Measurements from ENCODE around the gene FNDC10. TPM values are rescaled to one million over a fixed set of nuclear protein-coding genes. Genes with fewer than 3 reads are reported as not detected.

FNDC10 gene
- total and polyA plus RNA-seq, 2 donors (not counting 3 experiments of a cell fraction or from before 2014, with no cell fraction given) = 1.5 to 2.3 TPM

DNA sequence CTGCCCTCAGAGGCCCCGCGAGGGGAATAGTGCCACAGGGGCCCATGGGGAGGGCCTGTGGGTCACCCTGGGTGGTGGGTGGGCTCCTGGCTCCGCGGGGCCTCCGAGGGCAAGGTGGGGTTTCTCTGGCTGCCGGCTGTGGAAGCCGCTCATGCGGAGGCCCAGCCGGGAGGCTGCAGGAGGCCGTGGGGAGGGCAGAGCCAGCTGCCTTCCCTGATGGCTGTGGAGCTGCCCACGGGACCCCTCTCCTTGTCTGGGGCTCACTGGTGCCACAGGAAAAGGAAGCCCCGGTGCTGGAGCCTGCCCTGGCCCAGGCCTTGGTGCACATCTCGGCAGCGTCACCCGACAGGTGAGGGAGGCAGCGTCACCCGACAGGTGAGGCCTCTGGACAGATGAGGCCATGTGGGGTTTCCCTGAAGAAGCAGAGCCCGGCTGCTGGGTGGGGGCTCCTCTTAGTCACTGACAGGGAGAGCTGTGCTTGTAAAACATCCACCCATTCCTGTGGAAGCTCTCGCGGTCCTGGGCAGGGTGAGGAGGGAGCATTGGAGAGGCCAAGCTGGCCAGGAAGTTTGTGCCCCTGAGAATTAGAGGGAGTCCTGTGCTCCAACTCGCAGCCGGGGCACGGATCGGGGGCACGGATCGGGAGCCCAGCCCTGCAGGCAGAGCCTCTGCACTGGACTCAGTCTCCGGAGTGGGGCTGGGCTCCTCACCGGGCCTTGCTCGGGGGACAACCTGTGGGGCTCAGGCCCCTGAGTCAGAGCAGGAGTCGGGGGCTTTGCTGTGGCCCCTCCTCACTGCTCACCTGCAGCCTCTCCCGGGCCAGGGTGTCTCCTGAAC is 21.5 kb upstream of the FNDC10 start:
- DNase-seq (ENCODE audit: low read depth, low spot score) = no peak
- H3K4me2 ChIP-seq (ENCODE audit: insufficient read depth, low read length) = no peak overlapping the region
- H4K20me1 ChIP-seq (replicated peaks; ENCODE audit: control insufficient read depth, extremely low read depth, insufficient read depth, low read length) = no peaks in the 10 kb centered on the region
- no peak overlapping the region for H3K4me3 ChIP-seq (replicated peaks in 1 of 3; ENCODE audit: insufficient read depth in 1 of 3, low read depth in 1 of 3, low read length in 3 of 3)
- dilution Hi-C loops (cut with MboI; ENCODE audit: extremely low pct_ligation_motif_present, low sequenced_read_pairs) (no loop called here), intact Hi-C loops (cut with micrococcal nuclease) (no loop called here)
- no peak overlapping the region for H2AFZ ChIP-seq (ENCODE audit: low read depth, low read length)
- no peaks in the 10 kb centered on the region for H3K9me1 ChIP-seq (replicated peaks; ENCODE audit: control insufficient read depth, extremely low read depth, insufficient read depth, low read length)
- CTCF ChIA-PET = interaction anchor here (1.3 kb wide), 1 partner anchor 18 kb away, joined by 5 read pairs; no protein-coding TSS in a partner anchor
- TF ChIP-seq JUN (IDR thresholded peaks at IDR 0.05; ENCODE audit: borderline replicate concordance, insufficient read depth, insufficient read length, low read depth) = no peak
- TF ChIP-seq FOS (IDR thresholded peaks at IDR 0.05; ENCODE audit: borderline replicate concordance, insufficient read depth, low read length) = no peak
- no peak for TF ChIP-seq POLR2AphosphoS5 (IDR thresholded peaks at IDR 0.05; ENCODE audit: insufficient read depth, low read depth, low read length)
- H3K4me1 ChIP-seq (ENCODE audit: control insufficient read depth, extremely low read depth, insufficient read depth, low read length) = peaks cover 4% of the 10 kb centered on the region
- H3K36me3 ChIP-seq (ENCODE audit: control insufficient read depth in 2 of 2, extremely low read depth in 1 of 2, insufficient read depth in 2 of 2, low read length in 2 of 2) = peaks cover 0 to 2% of the 10 kb centered on the region in 2 experiments
- POLR2A ChIA-PET = no interaction called here
- no TSS peak for BruUV-seq (replicated peaks)
- peaks cover 2% of the 10 kb centered on the region for H3K79me2 ChIP-seq (ENCODE audit: control insufficient read depth, insufficient read depth, low read length)
- no peaks in the 10 kb centered on the region for H3K9me3 ChIP-seq (replicated peaks; ENCODE audit: control insufficient read depth, insufficient read depth, low read length)
- no peak overlapping the region for H3K9ac ChIP-seq (replicated peaks; ENCODE audit: extremely low read depth, insufficient read depth, low read length)
- no peak for FAIRE-seq
- H3K27ac ChIP-seq (ENCODE audit: insufficient read depth, low read depth, low read length) = no peak overlapping the region
- H3K27me3 ChIP-seq (ENCODE audit: control insufficient read depth in 2 of 2, insufficient read depth in 2 of 2, low read length in 2 of 2) = no peaks in the 10 kb centered on the region

DNA sequence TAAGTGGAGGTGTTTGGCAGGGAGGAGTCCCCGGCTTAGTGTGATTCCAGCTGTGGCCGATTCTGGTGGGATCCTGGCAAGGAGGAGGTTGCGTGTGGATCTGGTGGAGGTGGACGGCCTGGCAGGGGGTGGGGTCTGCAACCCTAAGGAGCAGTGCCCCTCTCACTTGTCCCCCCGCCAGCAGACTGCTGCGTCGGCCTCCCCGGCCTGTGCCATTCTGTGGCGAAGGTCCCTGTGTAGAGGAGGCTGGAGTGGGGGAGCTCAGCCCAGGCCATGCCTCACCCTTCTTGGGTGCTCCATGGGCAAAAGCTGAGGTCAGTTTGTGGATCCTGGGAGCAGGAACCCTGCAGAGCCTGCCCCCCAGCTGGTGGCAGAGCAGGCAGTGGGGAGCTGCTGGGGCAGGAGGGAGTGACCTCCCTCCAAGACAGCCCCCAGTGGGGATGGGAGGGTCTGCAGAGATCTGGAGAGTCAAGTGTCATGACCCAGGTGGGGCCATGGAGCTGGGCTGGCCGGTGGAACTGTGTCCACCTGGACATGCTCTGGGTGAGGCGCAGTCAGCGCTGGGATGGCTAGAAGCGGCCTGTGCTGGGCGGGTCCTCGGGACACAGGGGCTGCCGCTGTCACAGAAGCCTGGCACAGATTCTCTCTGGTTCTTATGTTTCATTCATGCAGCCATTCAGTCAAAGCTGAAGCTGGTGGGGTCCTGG is 20.7 kb upstream of the FNDC10 start:
- TF ChIP-seq MYC (IDR thresholded peaks at IDR 0.05; ENCODE audit: low read depth, low read length) (no peak), GATA2 (IDR thresholded peaks at IDR 0.05; ENCODE audit: insufficient read depth, insufficient read length, low read depth, low read length) (no peak), POLR2AphosphoS5 (IDR thresholded peaks at IDR 0.05; ENCODE audit: insufficient read depth, low read depth, low read length) (no peak), FOS (IDR thresholded peaks at IDR 0.05; ENCODE audit: borderline replicate concordance, insufficient read depth, low read length) (no peak), EZH2 (IDR thresholded peaks at IDR 0.05; ENCODE audit: borderline replicate concordance, low read depth, low read length, severe bottlenecking) (no peak), JUN (IDR thresholded peaks at IDR 0.05; ENCODE audit: borderline replicate concordance, insufficient read depth, insufficient read length, low read depth) (no peak), POLR2A (IDR thresholded peaks at IDR 0.05; ENCODE audit: low read depth, low read length) (no peak)
- TF ChIP-seq, protein P1, sequence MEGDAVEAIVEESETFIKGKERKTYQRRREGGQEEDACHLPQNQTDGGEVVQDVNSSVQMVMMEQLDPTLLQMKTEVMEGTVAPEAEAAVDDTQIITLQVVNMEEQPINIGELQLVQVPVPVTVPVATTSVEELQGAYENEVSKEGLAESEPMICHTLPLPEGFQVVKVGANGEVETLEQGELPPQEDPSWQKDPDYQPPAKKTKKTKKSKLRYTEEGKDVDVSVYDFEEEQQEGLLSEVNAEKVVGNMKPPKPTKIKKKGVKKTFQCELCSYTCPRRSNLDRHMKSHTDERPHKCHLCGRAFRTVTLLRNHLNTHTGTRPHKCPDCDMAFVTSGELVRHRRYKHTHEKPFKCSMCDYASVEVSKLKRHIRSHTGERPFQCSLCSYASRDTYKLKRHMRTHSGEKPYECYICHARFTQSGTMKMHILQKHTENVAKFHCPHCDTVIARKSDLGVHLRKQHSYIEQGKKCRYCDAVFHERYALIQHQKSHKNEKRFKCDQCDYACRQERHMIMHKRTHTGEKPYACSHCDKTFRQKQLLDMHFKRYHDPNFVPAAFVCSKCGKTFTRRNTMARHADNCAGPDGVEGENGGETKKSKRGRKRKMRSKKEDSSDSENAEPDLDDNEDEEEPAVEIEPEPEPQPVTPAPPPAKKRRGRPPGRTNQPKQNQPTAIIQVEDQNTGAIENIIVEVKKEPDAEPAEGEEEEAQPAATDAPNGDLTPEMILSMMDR (IDR thresholded peaks at IDR 0.05; ENCODE audit: extremely low read depth in 1 of 2, insufficient read depth in 1 of 2, low read depth in 1 of 2, low read length in 2 of 2) = no peak
- TF ChIP-seq, protein P2, sequence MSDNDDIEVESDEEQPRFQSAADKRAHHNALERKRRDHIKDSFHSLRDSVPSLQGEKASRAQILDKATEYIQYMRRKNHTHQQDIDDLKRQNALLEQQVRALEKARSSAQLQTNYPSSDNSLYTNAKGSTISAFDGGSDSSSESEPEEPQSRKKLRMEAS (IDR thresholded peaks at IDR 0.05; ENCODE audit: insufficient read depth, insufficient read length) = no peak
- FAIRE-seq (no peak), DNase-seq (ENCODE audit: low read depth, low spot score) (no peak)
- no TSS peak for BruUV-seq (replicated peaks)
- peaks cover 0 to 2% of the 10 kb centered on the region in 2 experiments for H3K36me3 ChIP-seq (ENCODE audit: control insufficient read depth in 2 of 2, extremely low read depth in 1 of 2, insufficient read depth in 2 of 2, low read length in 2 of 2)
- H3K79me2 ChIP-seq (ENCODE audit: control insufficient read depth, insufficient read depth, low read length) = peaks cover 3% of the 10 kb centered on the region
- intact Hi-C loops (cut with micrococcal nuclease) = no loop called here
- no peak overlapping the region for H3K4me3 ChIP-seq (replicated peaks in 1 of 3; ENCODE audit: insufficient read depth in 1 of 3, low read depth in 1 of 3, low read length in 3 of 3)
- H3K9ac ChIP-seq (replicated peaks; ENCODE audit: extremely low read depth, insufficient read depth, low read length) = no peak overlapping the region
- H4K20me1 ChIP-seq (replicated peaks; ENCODE audit: control insufficient read depth, extremely low read depth, insufficient read depth, low read length) = no peaks in the 10 kb centered on the region
- dilution Hi-C loops (cut with MboI; ENCODE audit: extremely low pct_ligation_motif_present, low sequenced_read_pairs) = no loop called here
- POLR2A ChIA-PET = no interaction called here
- H3K4me1 ChIP-seq (ENCODE audit: control insufficient read depth, extremely low read depth, insufficient read depth, low read length) = peaks cover 5% of the 10 kb centered on the region
- no peak overlapping the region for H3K4me2 ChIP-seq (ENCODE audit: insufficient read depth, low read length)
- H3K27me3 ChIP-seq (ENCODE audit: control insufficient read depth in 2 of 2, insufficient read depth in 2 of 2, low read length in 2 of 2) = no peaks in the 10 kb centered on the region
- no peaks in the 10 kb centered on the region for H3K9me1 ChIP-seq (replicated peaks; ENCODE audit: control insufficient read depth, extremely low read depth, insufficient read depth, low read length)
- H2AFZ ChIP-seq (ENCODE audit: low read depth, low read length) = no peak overlapping the region
- no peak overlapping the region for H3K27ac ChIP-seq (ENCODE audit: insufficient read depth, low read depth, low read length)
- no peaks in the 10 kb centered on the region for H3K9me3 ChIP-seq (replicated peaks; ENCODE audit: control insufficient read depth, insufficient read depth, low read length)
- CTCF ChIA-PET = no interaction called here

Measured in endothelial cell of umbilical vein (primary cell).